CD4-positive, alpha-beta T cell treated with Interleukin-15 for 1 hour (primary cell): Measurements from ENCODE around the gene CADM1.

Experiments used
- DNase-seq: peaks from one replicate; pipeline ENCODE4 v3.0.0-alpha.2; 2020

CADM1 gene

GRCh38 chr11:115313224-115313838, 190.9 kb downstream of the CADM1 start:
- no peak for DNase-seq

GRCh38 chr11:115311949-115312348, 192.3 kb downstream of the CADM1 start:
- DNase-seq, result no peak

GRCh38 chr11:115306689-115307088, 197.5 kb downstream of the CADM1 start:
- no peak for DNase-seq

DNA sequence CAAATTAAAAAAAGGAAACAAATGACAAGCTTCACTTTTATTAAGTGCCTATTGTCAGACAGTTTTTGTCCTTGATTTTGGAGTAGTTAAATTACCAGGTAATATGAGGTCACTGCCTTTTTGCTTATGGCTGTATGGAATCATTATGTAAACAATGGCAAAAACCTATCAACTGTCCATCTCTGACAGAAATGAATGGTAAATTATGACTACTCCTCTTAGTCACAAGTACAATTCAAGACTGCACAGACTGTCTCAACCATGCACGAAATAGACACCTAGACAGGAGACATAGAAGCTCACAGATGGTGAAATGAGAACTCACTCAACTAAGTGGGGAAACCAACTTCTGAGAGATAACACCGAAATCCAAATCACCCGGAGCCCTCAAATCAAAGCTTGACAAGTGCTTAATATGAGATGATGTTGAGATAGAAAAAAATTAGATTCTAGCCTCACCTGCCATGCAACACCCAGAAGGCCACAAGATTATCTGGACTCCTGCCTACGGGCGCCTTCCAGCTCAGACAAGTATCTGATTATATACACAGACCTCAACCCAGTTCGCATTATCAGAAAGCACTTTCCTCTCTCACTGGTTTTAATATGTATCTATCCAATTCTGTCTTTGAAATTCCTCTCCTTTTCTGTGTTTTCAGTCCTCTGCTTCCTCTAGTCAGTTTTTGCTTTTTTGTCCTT, 199.3 kb downstream of the CADM1 start:
- DNase-seq, result no peak

GRCh38 chr11:115303929-115304531, 200.2 kb downstream of the CADM1 start:
- no peak for DNase-seq

DNA sequence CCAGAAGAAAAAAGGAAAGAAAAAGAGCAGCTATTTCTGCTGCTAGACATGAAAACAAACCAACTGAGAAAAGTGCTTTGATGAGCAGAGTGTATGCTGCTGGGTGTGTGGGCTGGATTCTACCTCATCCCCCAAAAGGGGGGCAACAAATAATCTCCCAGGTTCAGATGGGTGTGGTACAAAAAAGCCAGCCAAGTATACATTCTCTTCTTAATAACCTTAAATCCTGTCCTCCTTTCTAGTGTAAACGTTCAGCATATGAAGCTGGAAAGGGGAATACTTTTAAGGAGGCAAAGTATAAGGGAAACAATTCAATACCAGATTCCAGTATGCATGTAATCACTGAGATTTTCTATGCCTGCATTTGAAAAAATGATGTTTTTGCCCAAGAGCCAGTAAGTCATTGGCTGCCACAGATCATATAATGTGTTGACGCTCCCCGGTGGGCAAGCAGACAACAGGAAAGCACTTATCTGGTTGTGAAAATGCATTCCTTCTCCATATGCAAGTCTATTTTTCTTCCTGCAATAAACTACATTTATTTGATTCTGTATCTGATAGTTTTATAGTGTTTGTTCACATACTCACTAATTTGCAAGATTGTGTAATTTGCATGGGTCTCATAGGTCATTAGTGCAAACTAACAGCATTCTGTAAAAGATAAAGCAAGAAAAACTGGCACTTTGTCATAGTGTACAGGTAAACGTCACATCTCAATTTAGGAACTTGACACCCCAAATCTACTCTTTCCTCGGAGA, 201.1 kb downstream of the CADM1 start:
- DNase-seq, result no peak

DNA sequence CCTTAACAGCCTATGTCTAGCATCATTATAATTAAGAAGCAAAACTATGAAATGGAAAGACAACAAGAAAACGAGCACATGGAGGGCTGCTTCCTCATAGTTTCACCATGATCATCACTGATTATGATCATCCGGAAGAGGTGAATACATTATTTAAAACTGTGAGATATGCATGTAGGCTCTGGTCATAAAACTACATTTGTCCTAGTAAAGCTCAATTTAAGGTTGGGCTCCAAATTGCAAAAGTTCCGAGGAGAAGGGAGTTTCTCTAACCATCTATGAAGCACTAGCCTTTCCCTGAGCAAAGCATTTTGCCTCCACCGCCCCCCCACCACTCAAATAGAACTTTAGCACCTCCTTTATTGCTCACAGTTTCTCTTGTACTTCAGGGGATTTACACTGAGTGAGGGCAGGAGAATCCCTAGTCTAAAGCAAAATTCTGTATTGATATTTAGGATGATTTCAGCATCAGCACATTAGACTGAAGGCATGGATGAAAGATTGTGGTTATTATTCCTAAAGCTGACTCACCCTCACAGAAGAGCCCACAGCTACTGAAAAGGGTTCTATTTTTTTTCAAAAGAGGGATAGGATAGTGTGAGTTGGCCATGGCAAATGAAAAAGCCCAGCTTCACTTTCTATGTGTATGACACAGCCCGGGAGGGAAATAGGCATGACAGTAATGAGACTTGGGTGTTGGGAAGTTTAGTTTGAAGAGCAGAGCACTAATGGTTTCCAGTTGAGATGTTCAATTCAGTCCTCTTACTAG, 203.4 kb downstream of the CADM1 start:
- DNase-seq, result no peak

GRCh38 chr11:115298300-115299012, 205.8 kb downstream of the CADM1 start:
- no peak for DNase-seq

DNA sequence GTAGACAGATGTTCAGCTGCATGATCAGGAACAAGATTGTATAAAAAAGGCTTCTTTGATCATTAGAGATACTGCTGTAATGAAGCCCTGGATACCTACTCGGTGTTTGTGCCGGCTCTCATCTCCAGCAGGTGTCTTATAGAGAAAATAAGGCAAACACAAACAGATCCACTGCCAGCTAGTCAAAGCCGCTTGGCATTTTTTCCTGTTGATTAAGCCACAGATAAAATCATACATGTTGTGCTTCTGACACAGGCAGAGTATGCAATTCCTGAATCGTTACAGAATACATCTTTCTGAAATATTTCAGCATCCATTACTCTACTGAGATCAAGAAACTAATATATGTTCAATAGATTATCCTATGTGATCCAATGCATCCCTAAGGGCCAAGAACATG, 206.9 kb downstream of the CADM1 start:
- no peak for DNase-seq

DNA sequence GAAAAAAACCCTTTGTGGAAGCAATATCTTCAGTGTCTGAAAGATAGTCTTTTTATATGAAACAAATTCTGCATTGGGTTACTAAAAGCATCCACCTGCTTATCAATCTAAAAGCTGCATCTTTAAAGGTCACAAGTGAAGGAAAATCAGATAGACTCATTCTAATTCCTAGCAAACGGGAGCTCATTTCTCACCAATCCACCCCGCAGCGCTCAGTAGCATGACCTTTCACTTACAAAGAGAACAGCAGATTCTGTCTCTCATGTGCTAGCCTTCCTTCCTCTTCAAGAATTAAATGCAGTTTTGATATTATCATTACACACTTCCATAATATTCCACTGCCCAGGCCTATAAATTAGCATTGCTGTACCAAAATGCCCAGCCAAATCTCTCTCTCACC, 212.9 kb downstream of the CADM1 start:
- no peak for DNase-seq

GRCh38 chr11:115290893-115291292, 213.3 kb downstream of the CADM1 start:
- DNase-seq, result no peak

- DNase-seq, result no peak
Observed at GRCh38 chr11:115290479-115290878, 213.7 kb downstream of the CADM1 start.

DNA sequence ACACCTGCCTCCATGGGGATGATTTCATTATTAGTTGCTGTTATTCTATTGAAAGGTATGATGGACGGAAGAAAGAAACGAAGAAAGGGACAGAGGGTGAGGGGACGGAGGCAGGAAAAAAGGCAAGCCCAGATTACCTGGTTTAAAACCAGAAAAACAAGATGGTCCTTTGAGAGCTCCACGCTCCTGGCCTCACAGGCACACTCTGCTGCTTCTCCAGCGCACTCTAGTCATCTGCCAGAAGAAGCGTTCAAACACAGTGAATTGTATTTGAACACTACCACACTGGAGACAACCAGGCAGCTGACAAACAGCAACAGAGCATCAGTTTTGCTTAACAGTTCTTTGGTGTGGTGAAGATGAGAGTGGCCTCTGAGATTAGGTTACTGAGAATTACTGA, 216.9 kb downstream of the CADM1 start:
- DNase-seq, result no peak

GRCh38 chr11:115286614-115287013, 217.6 kb downstream of the CADM1 start:
- no peak for DNase-seq

GRCh38 chr11:115284773-115285172, 219.4 kb downstream of the CADM1 start:
- no peak for DNase-seq

GRCh38 chr11:115282923-115283322, 221.3 kb downstream of the CADM1 start:
- no peak for DNase-seq

- DNase-seq, result no peak
Observed at GRCh38 chr11:115280775-115281174, 223.4 kb downstream of the CADM1 start.

- DNase-seq, result no peak
Observed at GRCh38 chr11:115279813-115280761, 224.1 kb downstream of the CADM1 start.

DNA sequence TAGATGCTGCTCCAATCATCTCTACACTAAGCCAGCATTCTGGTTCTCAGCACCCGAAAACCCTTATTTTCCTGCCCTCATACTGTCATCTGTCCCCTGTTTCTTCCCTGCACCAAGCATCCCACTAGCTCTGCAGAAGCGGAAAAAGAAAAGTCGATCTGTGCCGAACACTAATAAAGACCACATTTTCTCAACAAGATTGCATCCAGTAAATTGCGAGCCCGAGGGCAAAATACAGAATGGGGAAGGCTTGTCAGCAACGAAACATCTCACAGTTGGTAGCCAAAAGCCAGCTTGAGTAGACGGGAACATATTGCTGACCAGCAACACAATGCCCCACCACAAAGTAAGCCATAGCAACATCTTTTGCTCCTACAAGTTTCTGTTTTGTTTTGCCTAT, 227.4 kb downstream of the CADM1 start:
- DNase-seq, result no peak

- DNase-seq, result no peak
Observed at GRCh38 chr11:115276191-115276590, 228.0 kb downstream of the CADM1 start.

GRCh38 chr11:115275045-115275444, 229.2 kb downstream of the CADM1 start:
- no peak for DNase-seq
